Endothelial cell of hepatic sinusoid (primary cell): ENCODE data around the gene ELP5.

Experiments used
- in situ Hi-C: cut with HindIII; loops from 2 replicates; pipeline ENCODE4 v1.10.0; 2017; ENCODE audit warnings: low sequenced_read_pairs

Gene ELP5

GRCh38 chr17:7282752-7283321, 30.8 kb downstream of the ELP5 start:
- in situ Hi-C loops, result no loop called here

- in situ Hi-C loops, result no loop called here
These were observed 31.6 kb downstream of the ELP5 start for GRCh38 chr17:7283471-7284216.

- in situ Hi-C loops, result no loop called here
These were observed 32.9 kb downstream of the ELP5 start for GRCh38 chr17:7284911-7285310.

GRCh38 chr17:7285679-7286078, 33.7 kb downstream of the ELP5 start:
- in situ Hi-C loops, result no loop called here

GRCh38 chr17:7289256-7290032, 37.4 kb downstream of the ELP5 start:
- in situ Hi-C loops, result no loop called here

- in situ Hi-C loops, result no loop called here
These were observed 38.2 kb downstream of the ELP5 start for GRCh38 chr17:7290166-7290565.

- in situ Hi-C loops, result no loop called here
These were observed 38.7 kb downstream of the ELP5 start for GRCh38 chr17:7290685-7291084.

- in situ Hi-C loops, result no loop called here
These were observed 40.2 kb downstream of the ELP5 start for GRCh38 chr17:7292194-7292593.

- in situ Hi-C loops, result no loop called here
These were observed 40.7 kb downstream of the ELP5 start for GRCh38 chr17:7292729-7293128.

GRCh38 chr17:7293159-7293558, 41.1 kb downstream of the ELP5 start:
- in situ Hi-C loops, result no loop called here

GRCh38 chr17:7293816-7294613, 42.0 kb downstream of the ELP5 start:
- in situ Hi-C loops, result no loop called here

GRCh38 chr17:7294614-7295153, 42.7 kb downstream of the ELP5 start, which contains the start of gene YBX2:
Gene YBX2 (minus strand): TSS chr17:7294639. CDS start chr17:7294500, 139 bp downstream.
- in situ Hi-C loops, result no loop called here

- in situ Hi-C loops, result no loop called here
These were observed 43.5 kb downstream of the ELP5 start for GRCh38 chr17:7295230-7296180.

- in situ Hi-C loops, result no loop called here
These were observed 44.3 kb downstream of the ELP5 start for GRCh38 chr17:7296189-7296861.

GRCh38 chr17:7304179-7304578, 52.2 kb downstream of the ELP5 start:
- in situ Hi-C loops, result loop anchor here (5.0 kb wide), 1 partner anchor 77 kb away; no protein-coding TSS in a partner anchor

GRCh38 chr17:7306911-7307685, 55.1 kb downstream of the ELP5 start, which contains the start of gene EIF5A:
Gene EIF5A (plus strand): TSS chr17:7307628. CDS start chr17:7309636, 2,008 bp downstream.
- in situ Hi-C loops, result no loop called here

GRCh38 chr17:7307686-7308624, 55.9 kb downstream of the ELP5 start:
- in situ Hi-C loops, result no loop called here
